ENCODE measurements around the gene CAMKMT. TPM values are rescaled to one million over a fixed set of nuclear protein-coding genes. Genes with fewer than 3 reads are reported as not detected.
A peak's percentile ranks its signal among the peaks of the same experiment; 100 is the strongest.

CAMKMT gene
- polyA plus RNA-seq, 3 donors = 4.7 to 7.8 (median 7.0) TPM

- WGBS (ENCODE audit: insufficient coverage) = 100% methylated on average over 4 of the region's 8 CpGs
- peaks cover 0 to 6% (median 2%) of the 10 kb centered on the region in 7 donors for H3K9me3 Mint-ChIP-seq
- peaks cover 2 to 7% (median 3%) of the 10 kb centered on the region in 3 donors for H3K27me3 Mint-ChIP-seq (ENCODE audit: low read depth in 3 of 3)
- Histone ChIP-seq H3K9me3 (replicated peaks in 1 of 2; ENCODE audit: control insufficient read depth in 1 of 2, insufficient read depth in 1 of 2, low read length in 2 of 2) (no peaks in the 10 kb centered on the region), H3K27ac (ENCODE audit: low read depth in 1 of 2, low read length in 2 of 2) (no peak overlapping the region), H4K20me1 (ENCODE audit: insufficient read depth, low read length) (no peaks in the 10 kb centered on the region), H2AFZ (ENCODE audit: insufficient read depth, low read depth, low read length, poor library complexity, severe bottlenecking) (no peak overlapping the region), H3K79me2 (ENCODE audit: insufficient read depth, low read length) (no peaks in the 10 kb centered on the region), H3K27me3 (ENCODE audit: control insufficient read depth in 2 of 2, insufficient read depth in 2 of 2, low read length in 2 of 2) (no peaks in the 10 kb centered on the region), H3K36me3 (replicated peaks in 1 of 2; ENCODE audit: control insufficient read depth in 1 of 2, insufficient read depth in 2 of 2, low read length in 2 of 2) (no peaks in the 10 kb centered on the region), H3K4me2 (replicated peaks; ENCODE audit: extremely low read depth, low read length, poor library complexity, severe bottlenecking) (no peak overlapping the region), H3K9ac (ENCODE audit: insufficient read depth, low read length, poor library complexity, severe bottlenecking) (no peak overlapping the region), H3K4me3 (replicated peaks in 1 of 3; ENCODE audit: low read depth in 2 of 3, low read length in 3 of 3) (no peak overlapping the region), H3K4me1 (ENCODE audit: control insufficient read depth in 1 of 2, insufficient read depth in 2 of 2, low read length in 2 of 2) (no peaks in the 10 kb centered on the region)
- TF ChIP-seq, protein P1, sequence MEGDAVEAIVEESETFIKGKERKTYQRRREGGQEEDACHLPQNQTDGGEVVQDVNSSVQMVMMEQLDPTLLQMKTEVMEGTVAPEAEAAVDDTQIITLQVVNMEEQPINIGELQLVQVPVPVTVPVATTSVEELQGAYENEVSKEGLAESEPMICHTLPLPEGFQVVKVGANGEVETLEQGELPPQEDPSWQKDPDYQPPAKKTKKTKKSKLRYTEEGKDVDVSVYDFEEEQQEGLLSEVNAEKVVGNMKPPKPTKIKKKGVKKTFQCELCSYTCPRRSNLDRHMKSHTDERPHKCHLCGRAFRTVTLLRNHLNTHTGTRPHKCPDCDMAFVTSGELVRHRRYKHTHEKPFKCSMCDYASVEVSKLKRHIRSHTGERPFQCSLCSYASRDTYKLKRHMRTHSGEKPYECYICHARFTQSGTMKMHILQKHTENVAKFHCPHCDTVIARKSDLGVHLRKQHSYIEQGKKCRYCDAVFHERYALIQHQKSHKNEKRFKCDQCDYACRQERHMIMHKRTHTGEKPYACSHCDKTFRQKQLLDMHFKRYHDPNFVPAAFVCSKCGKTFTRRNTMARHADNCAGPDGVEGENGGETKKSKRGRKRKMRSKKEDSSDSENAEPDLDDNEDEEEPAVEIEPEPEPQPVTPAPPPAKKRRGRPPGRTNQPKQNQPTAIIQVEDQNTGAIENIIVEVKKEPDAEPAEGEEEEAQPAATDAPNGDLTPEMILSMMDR (IDR thresholded peaks at IDR 0.05) = no peak
- no peak overlapping the region for H3K4me3 Mint-ChIP-seq
- H3K36me3 Mint-ChIP-seq = no peaks in the 10 kb centered on the region
- H3K4me1 Mint-ChIP-seq = peaks cover 4% of the 10 kb centered on the region
- intact Hi-C loops (cut with micrococcal nuclease) = no loop called here
- DNase-seq = no peak
- peak overlapping the region in 1 of 7 donors; percentile 77 for H3K27ac Mint-ChIP-seq
Observed at GRCh38 chr2:44751754-44752479, 390.2 kb downstream of the CAMKMT start.

DNA sequence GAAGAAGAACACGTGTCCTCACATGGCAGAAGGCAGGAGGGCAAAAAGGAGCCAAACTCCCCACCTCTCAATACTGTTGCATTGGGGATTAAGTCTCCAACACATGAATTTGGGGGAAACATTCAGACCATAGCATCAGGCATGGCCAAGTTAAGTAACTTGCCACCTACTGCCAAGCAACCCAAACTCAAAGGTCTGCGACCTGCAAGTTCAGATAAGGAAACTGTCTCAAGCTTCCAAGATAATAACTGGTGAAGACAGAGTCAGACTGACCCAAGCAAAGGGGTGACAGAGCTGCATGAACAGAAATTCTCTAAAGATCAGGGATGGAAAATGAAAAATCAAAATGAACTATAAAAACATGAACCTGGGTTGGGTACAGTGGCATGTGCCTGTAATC lies 391.0 kb downstream of the CAMKMT start:
- Mint-ChIP-seq H3K4me3 (no peak overlapping the region), H3K9me3 (peaks cover 0 to 6% (median 2%) of the 10 kb centered on the region in 7 donors), H3K27me3 (ENCODE audit: low read depth in 3 of 3) (peaks cover 2 to 7% (median 7%) of the 10 kb centered on the region in 3 donors), H3K4me1 (peaks cover 4% of the 10 kb centered on the region), H3K36me3 (no peaks in the 10 kb centered on the region), H3K27ac (no peak overlapping the region)
- no peak overlapping the region for H2AFZ ChIP-seq (ENCODE audit: insufficient read depth, low read depth, low read length, poor library complexity, severe bottlenecking)
- intact Hi-C loops (cut with micrococcal nuclease) = no loop called here
- no peaks in the 10 kb centered on the region for H4K20me1 ChIP-seq (ENCODE audit: insufficient read depth, low read length)
- H3K79me2 ChIP-seq (ENCODE audit: insufficient read depth, low read length) = no peaks in the 10 kb centered on the region
- H3K4me1 ChIP-seq (ENCODE audit: control insufficient read depth in 1 of 2, insufficient read depth in 2 of 2, low read length in 2 of 2) = no peaks in the 10 kb centered on the region
- H3K9me3 ChIP-seq (replicated peaks in 1 of 2; ENCODE audit: control insufficient read depth in 1 of 2, insufficient read depth in 1 of 2, low read length in 2 of 2) = no peaks in the 10 kb centered on the region
- H3K27ac ChIP-seq (ENCODE audit: low read depth in 1 of 2, low read length in 2 of 2) = no peak overlapping the region
- no CpG with 5 or more reads among the region's 2 CpGs for WGBS (ENCODE audit: insufficient coverage)
- no peak overlapping the region for H3K4me2 ChIP-seq (replicated peaks; ENCODE audit: extremely low read depth, low read length, poor library complexity, severe bottlenecking)
- TF ChIP-seq, protein P1 (IDR thresholded peaks at IDR 0.05) = no peak
- H3K9ac ChIP-seq (ENCODE audit: insufficient read depth, low read length, poor library complexity, severe bottlenecking) = no peak overlapping the region
- H3K36me3 ChIP-seq (replicated peaks in 1 of 2; ENCODE audit: control insufficient read depth in 1 of 2, insufficient read depth in 2 of 2, low read length in 2 of 2) = no peaks in the 10 kb centered on the region
- H3K27me3 ChIP-seq (ENCODE audit: control insufficient read depth in 2 of 2, insufficient read depth in 2 of 2, low read length in 2 of 2) = no peaks in the 10 kb centered on the region
- H3K4me3 ChIP-seq (replicated peaks in 1 of 3; ENCODE audit: low read depth in 2 of 3, low read length in 3 of 3) = no peak overlapping the region
- DNase-seq = no peak
